A204.1 (cell line): ENCODE data around the gene C4BPB.

ENCODE experiments used
- FAIRE-seq: peaks from 2 replicates; lab custom pipeline; 2012; peaks lifted over from hg19 to GRCh38; lab: Jason Lieb, UNC

Gene C4BPB

GRCh38 chr1:207084701-207085180 lies 3.9 kb upstream of the C4BPB start:
- FAIRE-seq: no peak

GRCh38 chr1:207085887-207086286 lies 2.8 kb upstream of the C4BPB start:
- FAIRE-seq: no peak

- FAIRE-seq: no peak
These were observed 499 bp upstream of the C4BPB start for GRCh38 chr1:207088161-207088560.

GRCh38 chr1:207089627-207090355 lies 1.1 kb downstream of the C4BPB start:
- FAIRE-seq: no peak

GRCh38 chr1:207091200-207091908 lies 2.7 kb downstream of the C4BPB start:
- FAIRE-seq: no peak

GRCh38 chr1:207093944-207094343 lies 5.3 kb downstream of the C4BPB start:
- FAIRE-seq: no peak

GRCh38 chr1:207097871-207098324 lies 9.2 kb downstream of the C4BPB start:
- FAIRE-seq: no peak

GRCh38 chr1:207101720-207102119 lies 13.1 kb downstream of the C4BPB start:
- no peak for FAIRE-seq

GRCh38 chr1:207102146-207102545 lies 13.5 kb downstream of the C4BPB start:
- no peak for FAIRE-seq

- FAIRE-seq: no peak
These were observed 14.0 kb downstream of the C4BPB start for GRCh38 chr1:207102659-207103058.

- FAIRE-seq: no peak
These were observed 15.3 kb downstream of the C4BPB start, which contains the start of gene C4BPA for GRCh38 chr1:207103892-207104373. C4BPA (plus strand) TSS chr1:207104233; CDS start chr1:207113026, 8,793 bp downstream.

- no peak for FAIRE-seq
These were observed 20.3 kb downstream of the C4BPB start for GRCh38 chr1:207109004-207109403.

GRCh38 chr1:207112616-207113296 lies 24.1 kb downstream of the C4BPB start:
- no peak for FAIRE-seq

GRCh38 chr1:207115269-207115668 lies 26.6 kb downstream of the C4BPB start:
- no peak for FAIRE-seq

GRCh38 chr1:207124389-207124788 lies 35.7 kb downstream of the C4BPB start:
- FAIRE-seq: no peak

GRCh38 chr1:207128336-207128921 lies 39.8 kb downstream of the C4BPB start:
- FAIRE-seq: no peak

GRCh38 chr1:207129053-207129452 lies 40.4 kb downstream of the C4BPB start:
- no peak for FAIRE-seq

GRCh38 chr1:207130252-207131036 lies 41.8 kb downstream of the C4BPB start:
- no peak for FAIRE-seq

- no peak for FAIRE-seq
These were observed 42.5 kb downstream of the C4BPB start for GRCh38 chr1:207131163-207131562.

GRCh38 chr1:207134581-207134980 lies 45.9 kb downstream of the C4BPB start:
- no peak for FAIRE-seq

GRCh38 chr1:207139616-207140015 lies 51.0 kb downstream of the C4BPB start:
- FAIRE-seq: no peak

- no peak for FAIRE-seq
These were observed 51.9 kb downstream of the C4BPB start for GRCh38 chr1:207140536-207140935.
